Left hindlimb (tissue), 1 donor: ENCODE results near the gene CREB1.
"Not testable (repeated sequence)": the region's sequence is repeated elsewhere in the genome, so short reads cannot be mapped to it uniquely, and the experiment has no call there.

ENCODE experiments used
- DNase-seq: peaks from one replicate; pipeline ENCODE4 v3.0.0-alpha.2; 2018

Gene CREB1

DNA sequence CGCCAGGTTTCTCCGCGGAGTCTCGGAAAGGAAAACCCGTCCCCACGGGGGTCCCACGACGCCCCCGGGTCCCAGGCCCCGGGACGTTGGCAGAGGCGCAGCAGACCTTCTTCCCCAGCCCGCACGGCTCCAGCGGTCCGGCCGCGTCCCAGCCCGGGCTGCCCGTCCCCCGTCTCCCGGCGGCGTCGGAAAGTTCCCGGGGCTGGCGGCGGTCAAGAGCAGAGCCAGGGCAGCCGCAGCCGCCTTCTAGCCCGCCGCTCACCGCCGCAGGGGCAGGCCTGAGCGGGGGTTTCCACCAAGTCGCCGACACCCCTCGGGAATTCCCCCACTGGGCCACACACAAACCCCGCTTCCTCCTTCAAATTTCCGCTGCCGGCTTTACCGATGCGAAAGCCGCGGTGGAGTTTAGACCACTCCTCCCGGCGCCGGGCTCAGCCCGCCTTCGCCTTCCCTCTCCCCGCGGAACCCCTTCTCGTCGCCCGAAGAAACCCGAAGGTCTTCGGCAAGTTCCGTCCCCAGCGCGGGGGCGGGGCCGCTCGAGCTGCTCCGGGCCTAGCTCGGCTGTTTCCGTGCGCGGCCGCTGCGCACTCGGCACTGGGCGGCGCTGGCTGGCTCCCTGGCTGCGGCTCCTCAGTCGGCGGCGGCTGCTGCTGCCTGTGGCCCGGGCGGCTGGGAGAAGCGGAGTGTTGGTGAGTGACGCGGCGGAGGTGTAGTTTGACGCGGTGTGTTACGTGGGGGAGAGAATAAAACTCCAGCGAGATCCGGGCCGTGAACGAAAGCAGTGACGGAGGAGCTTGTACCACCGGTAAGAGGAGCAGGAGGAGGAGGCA, at the start of gene CREB1:
TSS of gene CREB1 (plus strand) at position 633 of the 830 bp plus-strand sequence. CDS start 25,674 bp downstream, outside the sequence.
- DNase-seq = peak; percentile 99

DNA sequence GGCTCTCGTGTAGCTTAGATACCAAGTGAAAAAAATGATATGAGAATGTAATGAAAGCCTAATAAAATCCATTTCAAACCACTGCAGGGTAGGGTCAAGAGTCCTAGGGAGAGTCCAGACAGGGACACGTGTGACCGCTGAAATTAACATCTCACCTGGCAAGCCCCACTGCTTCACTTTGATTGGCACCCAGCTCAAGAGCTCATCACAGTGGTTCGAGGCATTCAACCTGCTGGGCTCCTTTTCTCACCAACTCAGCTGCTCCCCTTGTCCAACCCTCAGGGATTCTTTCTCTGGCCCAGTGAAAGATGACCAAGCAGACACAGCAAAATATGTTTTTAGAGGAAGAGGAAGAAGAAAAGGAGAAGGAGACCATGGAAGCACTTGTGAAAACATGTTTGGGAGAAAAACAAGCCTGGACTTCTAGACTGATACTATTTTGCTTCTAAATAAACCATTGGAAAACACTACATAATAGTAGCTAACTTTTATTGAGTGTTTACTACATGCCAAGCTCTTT, 49.2 kb upstream of the CREB1 start:
- no peak for DNase-seq

DNA sequence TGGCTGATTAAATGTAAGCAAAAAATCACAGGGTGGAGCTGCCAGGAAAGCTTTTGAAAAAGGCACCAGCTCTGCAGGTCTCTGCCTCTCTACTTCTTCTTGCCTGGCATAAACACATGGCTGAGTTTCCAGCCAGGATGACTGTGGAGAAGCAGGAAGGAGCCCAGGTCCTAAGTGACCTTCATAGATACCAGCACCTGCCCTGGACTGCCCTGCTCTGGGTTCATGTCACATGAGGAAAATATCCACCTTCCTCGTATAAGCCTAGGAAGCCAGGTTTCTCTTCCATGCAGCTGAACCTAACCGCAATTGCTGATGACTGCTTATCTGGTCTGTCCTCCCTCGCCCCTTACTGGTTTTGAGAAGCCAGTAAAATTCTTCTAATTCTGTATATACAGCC, 47.8 kb upstream of the CREB1 start:
- no peak for DNase-seq

DNA sequence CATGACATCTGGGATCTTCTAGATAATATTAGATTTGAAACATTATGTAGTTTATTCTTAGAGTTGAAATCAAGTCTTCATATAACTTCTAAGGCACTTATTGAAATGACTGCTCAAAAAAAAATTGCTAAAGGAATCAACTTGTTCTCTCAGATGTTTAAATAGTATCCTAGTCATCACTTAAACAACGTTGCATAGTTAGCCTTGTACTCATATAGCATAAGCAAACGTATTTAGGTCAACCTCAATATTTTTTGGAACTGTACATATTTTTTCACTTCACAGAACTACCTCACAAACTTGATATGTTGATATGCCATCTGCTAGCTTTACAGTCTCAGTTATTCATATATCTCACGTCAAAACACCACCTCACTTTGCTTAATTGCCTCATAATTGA, 47.1 kb upstream of the CREB1 start:
- DNase-seq = no peak

DNA sequence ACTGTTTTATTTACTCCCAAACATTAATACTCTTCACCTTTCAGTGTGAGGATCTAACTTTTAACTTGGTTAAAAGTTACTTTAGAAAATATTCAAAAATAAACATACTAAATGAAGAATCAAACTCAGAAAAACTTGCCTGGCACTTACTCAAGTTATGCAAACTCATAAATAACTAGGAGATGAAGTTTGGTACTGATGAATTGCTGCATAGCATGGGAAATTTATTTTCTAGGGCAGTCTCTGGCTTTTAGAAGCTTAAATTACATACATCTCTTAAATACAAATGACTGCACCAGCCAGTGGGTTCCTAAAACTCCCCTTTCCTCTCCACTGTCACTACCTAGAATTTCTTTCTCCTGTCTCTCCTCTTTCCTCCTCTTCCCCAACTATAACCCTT, 46.7 kb upstream of the CREB1 start:
- DNase-seq = no peak

DNA sequence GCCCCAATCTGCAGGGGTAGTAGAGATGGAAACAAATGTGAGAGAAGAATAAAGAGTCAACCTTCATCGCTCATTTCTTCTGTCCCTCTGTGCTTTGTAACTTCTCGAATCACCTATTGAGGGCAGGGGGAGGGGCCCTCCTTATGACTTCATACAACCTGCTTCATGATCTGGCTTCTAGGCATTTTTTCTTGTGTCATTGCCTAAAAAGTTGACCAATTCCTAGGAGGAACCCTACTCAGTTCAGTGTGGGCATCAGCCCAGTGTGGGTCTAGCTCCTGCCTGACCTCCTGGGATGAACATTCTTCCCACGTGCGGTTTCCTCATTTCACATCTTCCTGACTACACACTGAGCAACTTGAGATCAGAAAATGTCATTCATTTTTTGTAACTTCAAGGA, 46.3 kb upstream of the CREB1 start:
- no peak for DNase-seq

DNA sequence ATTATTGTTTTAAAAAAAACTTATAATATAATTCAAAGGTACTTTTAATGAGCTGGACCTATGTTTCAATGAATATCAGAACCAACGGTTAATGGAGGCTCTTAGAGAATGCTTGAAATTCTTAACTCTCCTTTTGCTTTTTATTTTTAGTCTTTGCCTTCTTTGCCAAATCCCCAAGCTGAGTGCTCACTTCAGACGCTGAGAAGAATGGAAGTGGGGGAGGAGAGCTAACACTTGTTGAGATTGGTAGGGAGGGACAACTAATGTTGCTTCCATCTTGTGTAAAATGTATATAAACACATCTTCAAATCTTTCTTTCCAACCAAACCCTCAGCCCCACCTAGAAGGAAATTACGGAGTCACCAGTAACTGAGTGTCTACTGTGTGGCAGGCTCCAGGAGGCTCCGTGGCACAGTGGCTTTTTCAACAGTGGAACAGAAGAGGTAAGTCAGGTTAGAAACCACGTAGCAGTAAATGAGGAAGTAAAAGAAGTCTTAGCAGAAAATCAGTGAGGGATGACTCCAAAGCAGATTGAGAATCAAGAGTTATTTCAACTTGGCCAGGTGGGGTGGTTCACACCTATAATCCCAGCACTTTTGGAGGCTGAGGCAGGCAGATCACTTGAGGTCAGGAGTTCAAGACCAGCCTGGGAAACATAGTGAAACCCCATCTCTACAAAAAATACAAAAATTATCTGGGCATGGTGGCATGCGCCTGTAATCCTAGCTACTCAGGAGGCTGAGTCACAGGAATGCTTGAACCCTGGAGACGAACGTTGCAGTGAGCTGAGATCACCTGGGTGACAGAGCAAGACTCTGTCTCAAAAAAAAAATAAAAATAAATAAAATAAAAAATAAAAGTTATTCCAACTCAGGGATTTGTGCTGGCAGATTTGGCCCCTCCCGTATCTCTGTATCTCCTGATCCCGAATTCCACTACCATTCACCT, 45.0 kb upstream of the CREB1 start:
- DNase-seq = no peak

DNA sequence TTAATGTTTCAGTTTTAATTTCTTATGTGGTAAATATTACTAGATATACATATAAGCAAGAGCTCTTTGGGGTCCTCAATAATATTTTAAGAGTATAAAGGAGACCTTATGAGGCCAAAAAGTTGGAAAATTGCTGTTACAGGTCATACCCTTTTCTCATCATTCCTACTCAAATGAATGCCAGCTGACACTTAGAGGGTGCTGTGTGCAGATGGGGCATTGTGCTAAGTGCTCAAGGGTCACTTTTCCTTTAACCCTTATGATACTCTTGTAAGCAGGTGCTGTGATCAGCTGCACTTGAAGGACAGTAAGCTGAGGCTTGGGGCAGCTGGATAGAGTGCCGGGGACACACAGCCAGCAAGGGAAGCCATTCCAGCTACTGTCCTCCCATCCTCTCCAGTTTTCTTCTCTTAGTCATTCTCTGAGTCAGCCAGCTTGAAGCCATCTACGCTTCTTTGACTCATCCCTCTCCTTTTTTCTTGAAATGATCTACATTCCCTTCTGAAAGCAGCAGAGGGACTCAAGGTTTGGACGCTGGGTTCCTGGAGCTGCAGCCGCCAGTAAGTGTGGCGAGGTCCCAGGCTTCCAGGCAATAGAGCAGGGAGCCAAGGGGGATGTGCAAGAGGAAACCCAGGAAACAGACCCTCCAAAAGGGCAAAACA, 42.0 kb upstream of the CREB1 start:
- DNase-seq = no peak

DNA sequence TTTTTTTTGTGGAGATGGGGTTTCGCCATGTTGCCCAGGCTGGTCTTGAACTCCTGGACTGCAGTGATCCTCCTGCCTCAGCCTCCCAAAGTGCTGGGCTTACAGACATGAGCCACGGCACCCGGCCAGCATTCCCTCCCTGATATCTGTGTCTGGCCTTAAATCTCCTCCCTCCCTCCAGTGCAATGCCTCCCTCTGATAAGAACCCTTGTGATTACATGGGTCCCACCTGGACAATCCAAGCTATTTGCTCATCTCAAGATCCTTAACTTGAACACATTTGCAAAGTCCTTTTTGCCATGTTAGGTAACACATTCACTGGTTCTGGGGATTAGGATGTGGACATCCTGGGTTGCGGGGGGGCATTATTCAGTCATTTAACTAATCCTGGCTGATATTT, 40.5 kb upstream of the CREB1 start:
- DNase-seq = no peak

DNA sequence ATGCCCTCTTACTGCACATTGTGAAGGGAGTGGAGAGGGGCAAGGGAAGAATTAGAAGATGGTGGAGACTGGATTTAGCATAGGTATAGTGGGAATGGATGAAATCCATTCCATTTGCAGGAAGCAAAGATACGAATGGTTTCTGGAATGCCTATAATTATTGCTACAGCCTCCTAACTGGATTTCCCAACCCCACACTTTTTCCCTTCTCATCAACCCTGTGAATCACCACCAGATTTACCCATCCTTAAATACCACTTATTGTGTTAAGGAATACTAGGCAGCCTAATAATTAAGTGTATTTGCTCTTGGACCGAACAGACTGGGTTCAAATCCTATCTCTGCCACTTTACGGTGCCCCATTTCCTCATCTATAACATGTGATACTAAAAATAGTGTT, 39.3 kb upstream of the CREB1 start:
- DNase-seq = no peak

DNA sequence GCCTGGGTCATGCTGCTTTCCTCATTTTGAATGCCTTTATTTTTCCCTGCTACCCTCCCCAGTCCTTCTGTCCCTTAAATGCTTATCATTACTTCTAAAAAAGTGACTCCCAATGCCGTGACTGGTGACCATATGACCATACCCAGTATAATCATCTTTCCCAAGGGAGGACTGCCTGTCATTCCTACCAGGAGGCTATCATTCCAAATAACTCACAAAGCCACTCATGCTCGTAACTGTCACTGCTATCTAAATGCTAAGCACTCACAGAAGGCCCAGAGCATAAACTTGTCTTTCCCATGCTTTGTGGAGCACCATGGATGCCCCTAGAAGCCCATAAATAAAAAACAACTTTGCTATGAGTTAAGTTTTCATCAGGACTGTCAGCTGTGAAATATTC, 38.7 kb upstream of the CREB1 start:
- no peak for DNase-seq

DNA sequence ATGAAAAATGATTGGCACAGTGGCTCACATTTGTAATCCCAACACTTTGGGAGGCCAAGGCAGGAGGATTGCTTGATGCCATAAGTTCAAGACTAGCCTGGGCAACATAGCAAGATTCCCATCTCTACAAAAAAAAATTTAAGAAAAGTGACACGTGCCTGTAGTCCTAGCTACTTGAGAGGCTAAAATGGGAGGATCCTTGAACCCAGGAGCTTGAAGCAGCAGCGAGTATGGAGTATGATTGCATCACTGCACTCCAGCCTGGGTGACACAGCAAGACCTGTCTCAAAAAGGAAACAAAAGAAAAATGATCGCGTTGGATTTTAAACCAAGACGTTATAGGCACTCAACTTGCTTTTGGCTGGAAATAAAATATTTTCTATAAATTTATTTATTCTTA, 37.8 kb upstream of the CREB1 start:
- no peak for DNase-seq

DNA sequence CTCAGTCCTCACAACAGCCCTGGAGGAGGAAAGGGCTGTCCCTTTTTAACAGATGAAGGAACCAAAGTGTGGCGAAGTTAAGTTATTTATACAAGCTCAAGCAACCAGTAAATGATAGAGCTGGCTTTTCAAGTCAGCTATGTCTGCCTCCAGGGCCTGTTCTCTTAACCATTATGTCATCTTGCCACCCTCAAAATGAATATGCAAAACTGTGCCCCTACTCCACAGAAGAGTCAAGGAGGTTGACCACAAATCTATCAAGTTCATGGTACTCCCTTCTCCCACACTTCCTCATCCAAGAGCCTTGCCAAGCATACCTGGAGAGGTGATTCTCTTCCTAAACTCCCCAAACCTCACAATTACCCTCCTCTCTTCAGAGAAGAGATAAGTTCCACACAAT, 37.3 kb upstream of the CREB1 start:
- DNase-seq = no peak

DNA sequence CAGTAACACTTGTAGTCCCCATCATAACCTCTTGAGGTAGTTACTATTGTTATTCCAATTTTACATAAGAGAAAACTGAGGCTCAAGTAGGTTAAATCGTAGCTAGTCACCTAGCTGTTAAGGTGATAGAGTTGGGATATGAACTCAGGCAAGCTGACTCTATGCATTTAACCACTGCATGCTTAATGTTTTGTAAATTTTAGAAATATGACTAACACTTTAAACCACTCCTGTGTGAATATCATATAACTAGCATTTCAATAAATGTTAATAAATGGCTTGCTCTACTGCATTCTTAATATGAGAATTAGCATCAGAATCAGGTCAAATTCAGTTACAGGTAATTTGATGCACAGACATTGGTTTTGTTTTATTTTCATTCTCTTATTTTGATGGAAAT, 35.6 kb upstream of the CREB1 start:
- no peak for DNase-seq

DNA sequence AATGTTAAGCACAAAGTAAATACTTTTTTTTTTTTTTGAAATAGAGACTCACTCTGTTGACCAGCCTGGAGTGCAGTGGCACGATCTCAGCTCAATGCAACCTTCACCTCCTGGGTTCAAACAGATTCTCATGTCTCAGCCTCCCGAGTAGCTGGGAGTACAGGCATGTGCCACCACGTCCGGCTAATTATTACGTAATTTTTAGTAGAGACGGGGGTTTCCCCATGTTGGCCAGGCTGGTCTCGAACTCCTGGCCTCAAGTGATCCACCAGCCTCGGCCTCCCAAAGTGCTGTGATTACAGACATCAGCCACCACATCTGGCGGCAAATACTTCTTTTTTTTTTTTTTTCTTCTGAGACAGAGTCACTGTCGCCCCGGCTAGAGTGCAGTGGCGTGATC, 32.8 kb upstream of the CREB1 start:
- DNase-seq = not testable (repeated sequence)

DNA sequence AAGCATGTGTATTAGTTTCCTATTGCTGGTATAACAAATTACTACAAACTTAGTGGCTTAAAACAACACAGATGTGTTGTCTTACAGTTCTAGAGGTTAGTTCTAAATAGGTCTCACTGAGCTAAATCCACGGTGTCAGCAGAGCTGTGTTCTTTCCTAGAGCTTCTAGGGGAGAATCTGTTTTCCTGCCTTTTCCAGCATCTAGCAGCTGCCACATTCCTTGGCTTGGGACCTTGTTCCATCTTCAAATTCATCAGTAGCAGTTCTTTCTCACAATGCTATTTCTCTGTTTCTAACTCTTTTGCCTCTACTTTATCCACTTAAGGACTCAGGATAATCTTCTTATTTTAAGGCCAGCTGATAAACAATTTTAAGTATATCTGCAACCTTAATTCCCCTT, 32.2 kb upstream of the CREB1 start:
- no peak for DNase-seq

DNA sequence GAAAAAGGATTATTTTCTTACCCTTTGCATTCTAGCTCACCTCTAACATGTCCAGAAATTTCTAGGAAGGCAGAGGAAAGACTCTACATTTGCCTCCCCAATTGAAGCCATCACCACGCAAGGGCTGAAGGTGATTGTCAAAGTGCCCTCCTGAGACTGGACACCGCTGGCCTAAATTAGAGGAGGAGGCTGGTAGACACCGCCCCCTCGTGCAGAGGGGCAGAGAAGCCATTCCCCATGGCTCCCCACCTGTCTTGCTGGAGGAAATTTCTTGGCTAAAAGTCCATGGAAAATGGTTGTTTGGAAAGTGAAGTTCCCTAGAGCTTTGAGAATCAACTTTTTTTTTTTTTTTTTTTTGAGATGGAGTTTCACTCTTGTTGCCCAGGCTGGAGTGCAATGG, 31.3 kb upstream of the CREB1 start:
- DNase-seq = no peak

DNA sequence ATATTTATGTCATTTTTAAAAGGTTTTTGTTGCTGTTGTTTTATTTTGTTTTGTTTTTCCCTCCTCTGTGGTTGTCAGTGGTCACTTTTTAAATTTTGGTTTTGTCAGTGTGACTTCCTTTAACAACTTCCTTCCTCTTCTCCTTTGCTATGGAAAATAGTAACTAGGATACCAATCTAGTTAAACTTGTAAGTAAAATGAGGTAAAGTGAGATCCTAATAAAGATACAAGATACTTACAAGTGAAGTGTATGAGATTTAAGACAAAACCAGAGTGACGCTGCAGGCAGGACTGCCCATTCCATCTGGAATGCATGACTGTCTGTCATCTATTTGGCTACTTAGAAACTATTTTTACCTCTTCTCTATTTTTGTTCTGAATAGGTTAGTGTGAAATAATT, 30.6 kb upstream of the CREB1 start:
- no peak for DNase-seq

DNA sequence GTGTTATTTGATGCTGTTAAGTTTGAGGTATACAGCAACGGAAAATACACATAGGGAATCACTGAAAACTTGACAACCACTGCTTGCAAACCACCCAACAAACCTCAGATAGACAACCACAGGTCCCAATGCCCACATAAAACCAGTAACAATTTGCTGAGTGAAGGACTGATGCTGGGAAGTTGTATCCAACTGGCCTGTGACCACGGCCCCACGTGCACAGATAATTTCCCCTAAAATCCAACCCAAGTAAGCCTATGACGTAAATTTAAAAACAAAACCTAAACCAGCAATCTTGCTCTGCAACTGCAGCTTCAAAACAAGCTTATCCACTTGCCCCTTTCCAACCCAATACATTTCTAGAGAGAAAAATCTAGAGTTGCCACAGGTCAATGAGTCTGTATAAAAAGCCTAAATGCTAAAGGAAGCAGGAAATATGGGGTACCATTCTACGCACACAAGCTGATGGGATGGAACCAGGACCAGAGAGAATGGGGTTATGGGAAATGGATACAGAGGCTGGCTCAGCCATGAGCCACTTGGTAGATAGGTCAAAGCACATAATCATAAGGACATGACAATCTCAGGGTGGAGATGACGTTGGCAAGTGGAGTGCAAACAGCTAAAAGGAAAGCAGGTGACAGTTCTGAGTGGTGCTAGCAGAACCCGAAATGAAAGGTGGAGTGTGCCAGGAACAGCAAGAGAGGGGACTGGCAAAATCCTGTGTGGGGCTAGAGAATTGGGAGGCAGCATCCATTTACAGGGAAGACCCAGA, 27.8 kb upstream of the CREB1 start:
- DNase-seq = peak; percentile 48

DNA sequence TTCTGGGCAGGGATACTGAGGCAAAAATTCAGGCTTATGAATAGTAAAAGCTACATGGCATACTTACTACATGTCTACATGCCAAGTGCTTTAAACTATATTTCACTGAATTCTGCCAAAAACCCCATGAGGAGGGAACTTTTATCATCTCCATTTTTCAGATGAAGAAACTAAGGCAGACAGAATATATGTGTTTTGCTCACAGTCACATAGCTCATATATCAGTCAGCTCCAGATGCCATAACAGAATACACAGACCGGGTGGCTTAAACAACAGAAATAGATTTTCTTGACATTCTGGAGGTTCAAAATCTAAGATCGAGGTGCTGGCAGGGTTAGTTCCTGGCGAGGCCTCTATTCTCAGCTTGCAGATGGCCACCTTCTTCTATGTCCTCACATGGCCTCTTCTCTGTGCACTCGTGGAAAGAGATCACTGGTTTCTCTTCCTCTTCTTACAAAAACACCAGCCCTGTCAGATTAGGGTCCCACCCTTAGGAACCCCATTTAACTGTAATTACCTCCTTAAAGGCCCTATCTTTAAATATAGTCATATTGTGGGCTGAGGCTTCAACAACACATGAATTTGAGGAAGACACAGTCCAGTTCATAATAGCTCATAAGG, 27.1 kb upstream of the CREB1 start:
- no peak for DNase-seq

DNA sequence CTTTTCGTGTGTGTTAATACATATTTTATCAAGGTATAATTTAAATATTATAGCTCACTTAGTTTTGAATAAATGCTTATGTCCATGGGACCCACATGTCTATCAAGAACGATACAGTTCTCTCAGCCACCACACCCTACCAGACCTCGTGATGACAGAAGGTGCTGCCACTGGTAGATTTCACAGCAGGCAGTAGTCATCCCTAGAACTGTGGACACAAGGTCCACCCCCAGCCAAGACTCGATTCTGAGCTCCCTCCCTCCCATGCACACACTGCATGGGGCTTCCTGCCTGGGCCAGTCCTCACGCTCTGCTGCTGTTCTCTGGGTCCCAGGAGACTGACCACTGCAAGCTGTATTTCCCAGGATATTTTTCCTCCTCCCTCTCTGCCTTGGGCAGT, 26.5 kb upstream of the CREB1 start:
- no peak for DNase-seq
